ENCODE results near the gene TSEN54.

DNA sequence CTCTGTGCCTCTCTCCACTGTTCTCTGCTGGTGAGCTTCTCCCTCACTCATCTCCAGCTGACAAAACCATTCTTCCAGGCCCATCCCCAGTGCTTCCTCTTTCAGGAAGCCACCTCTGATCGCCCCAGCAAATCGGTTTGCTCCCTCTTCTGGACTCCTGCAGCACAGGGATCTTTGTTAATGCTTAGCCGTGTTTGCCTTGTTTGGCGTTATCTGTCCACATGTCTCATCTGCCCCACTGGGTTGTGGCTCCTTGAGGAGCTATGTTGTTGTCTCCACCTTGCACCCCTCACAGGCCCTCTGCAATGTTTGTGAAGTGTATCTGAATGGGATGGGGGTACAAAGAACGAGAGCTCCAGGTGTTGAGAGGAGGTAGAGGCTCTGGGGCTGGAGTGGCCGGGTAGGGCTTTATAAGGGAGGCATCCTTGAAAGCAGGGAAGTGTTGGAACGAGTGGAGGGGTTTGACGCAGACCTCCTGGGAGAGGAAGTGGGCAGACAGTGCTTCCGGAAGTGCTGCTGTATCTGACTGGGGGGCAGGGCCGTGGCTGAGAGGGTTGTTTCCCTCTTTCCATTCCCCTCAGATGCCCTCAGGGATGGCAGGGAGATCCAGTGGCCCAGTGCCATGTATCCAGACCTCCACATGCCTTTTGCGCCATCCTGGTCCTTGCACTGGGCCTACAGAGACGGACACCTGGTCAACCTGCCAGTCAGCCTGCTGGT lies 28.8 kb upstream of the TSEN54 start:
- TF ChIP-seq, protein P1, sequence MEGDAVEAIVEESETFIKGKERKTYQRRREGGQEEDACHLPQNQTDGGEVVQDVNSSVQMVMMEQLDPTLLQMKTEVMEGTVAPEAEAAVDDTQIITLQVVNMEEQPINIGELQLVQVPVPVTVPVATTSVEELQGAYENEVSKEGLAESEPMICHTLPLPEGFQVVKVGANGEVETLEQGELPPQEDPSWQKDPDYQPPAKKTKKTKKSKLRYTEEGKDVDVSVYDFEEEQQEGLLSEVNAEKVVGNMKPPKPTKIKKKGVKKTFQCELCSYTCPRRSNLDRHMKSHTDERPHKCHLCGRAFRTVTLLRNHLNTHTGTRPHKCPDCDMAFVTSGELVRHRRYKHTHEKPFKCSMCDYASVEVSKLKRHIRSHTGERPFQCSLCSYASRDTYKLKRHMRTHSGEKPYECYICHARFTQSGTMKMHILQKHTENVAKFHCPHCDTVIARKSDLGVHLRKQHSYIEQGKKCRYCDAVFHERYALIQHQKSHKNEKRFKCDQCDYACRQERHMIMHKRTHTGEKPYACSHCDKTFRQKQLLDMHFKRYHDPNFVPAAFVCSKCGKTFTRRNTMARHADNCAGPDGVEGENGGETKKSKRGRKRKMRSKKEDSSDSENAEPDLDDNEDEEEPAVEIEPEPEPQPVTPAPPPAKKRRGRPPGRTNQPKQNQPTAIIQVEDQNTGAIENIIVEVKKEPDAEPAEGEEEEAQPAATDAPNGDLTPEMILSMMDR (conservative IDR thresholded peaks at IDR 0.05) = no peak
- TF ChIP-seq EZH2 (IDR thresholded peaks at IDR 0.05; ENCODE audit: low read depth) = no peak

Data from PC-9 (cell line).